ENCODE results near the gene HTT-AS.

GRCh38 chr4:3019145-3019846 is 55.0 kb downstream of the HTT-AS start:
- TF ChIP-seq CTCF (conservative IDR thresholded peaks at IDR 0.05; ENCODE audit: low read depth, low read length), result no peak
- no peak for TF ChIP-seq EZH2 (IDR thresholded peaks at IDR 0.05; ENCODE audit: borderline replicate concordance, low read depth, low read length, poor library complexity, severe bottlenecking)
